ENCODE measurements around the gene PHF13.

The PHF13 gene

DNA sequence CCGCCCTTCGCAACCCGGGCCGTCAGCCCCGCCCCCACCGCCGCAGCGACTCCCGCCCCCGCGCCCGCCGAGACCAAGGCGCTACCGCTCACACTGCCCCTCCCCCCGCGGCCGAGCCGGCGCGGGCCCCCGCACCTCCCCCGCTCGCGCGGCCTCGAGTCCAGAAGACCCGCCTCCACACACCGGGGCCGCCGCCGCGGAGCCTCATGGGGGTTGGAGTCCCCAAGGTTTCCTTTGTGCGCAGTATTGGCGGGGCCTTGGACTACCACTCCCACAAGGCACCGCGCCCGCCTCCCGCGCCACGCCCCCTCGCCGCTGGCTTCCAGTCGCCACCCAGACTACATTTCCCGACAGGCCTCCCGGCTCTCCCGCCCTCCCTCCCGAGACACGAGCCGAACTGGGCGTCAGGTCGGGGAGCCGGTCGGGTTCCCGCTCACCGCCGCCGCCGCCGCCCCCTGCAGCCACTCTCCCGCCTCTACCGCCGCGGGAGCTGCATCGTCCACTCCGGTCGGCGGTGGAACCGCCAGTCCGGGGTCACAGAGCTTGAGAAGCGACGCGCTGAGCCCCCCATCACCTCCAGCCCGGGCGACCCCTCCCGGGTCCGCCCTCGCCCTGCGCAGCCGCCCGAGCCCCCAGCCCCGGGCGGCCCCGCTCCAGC lies at the start of gene PHF13:
Gene PHF13, plus strand, starts transcription at position 371 of the 658 bp plus-strand sequence. CDS start 336 bp downstream, outside the sequence.
- peak; percentile 99 for DNase-seq

DNA sequence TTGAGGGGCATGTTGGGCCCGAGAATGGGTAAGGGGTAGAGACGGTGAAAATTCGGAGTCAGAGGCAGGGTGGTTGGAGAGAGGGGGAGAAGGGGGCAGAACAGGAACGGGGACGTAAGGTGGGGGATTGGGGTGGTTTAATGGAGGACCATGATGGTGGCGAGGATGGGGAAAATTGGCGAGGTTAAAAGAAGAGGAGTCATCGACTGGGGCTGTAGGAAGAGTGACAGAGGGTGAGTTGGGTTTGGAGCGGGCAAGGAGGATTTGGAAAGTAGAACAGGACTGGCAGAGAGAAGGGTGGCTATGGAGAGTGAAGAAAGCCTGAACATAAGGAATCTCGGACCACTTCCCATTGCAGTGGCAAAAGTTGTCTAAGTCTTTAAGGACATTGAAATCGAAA lies 44.5 kb upstream of the PHF13 start:
- no peak for DNase-seq

DNA sequence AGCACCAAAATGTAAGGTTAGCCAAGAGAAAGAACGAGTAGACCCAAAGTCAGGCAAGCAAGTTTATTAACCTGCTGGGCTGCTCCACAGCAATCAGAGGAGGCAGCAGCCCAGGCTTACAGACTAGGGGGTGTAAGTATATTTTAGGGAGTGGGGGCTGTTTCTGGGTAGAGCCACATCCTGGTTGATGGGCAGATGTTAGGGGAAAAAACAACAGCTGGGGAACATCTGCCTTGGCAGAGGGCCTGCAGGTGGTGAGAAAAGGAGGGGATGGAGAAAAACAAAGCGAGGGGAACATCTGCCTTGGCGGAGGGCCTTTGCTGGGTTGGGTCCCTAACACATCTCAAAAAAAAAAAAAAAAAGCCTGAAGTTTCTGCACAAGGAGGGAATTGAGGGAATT lies 43.4 kb upstream of the PHF13 start:
- DNase-seq: no peak

DNA sequence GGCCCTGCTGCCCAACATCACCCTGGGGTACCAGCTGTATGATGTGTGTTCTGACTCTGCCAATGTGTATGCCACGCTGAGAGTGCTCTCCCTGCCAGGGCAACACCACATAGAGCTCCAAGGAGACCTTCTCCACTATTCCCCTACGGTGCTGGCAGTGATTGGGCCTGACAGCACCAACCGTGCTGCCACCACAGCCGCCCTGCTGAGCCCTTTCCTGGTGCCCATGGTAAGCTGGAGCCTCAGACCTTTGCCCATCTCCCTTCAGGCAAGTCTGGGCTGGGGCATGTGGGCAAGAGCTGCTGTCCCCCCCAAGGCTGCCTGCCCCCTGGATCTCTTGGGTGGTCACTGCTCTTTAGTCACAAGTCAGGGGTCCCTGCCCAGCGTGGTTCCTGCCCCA lies 42.5 kb upstream of the PHF13 start:
- no peak for DNase-seq

DNA sequence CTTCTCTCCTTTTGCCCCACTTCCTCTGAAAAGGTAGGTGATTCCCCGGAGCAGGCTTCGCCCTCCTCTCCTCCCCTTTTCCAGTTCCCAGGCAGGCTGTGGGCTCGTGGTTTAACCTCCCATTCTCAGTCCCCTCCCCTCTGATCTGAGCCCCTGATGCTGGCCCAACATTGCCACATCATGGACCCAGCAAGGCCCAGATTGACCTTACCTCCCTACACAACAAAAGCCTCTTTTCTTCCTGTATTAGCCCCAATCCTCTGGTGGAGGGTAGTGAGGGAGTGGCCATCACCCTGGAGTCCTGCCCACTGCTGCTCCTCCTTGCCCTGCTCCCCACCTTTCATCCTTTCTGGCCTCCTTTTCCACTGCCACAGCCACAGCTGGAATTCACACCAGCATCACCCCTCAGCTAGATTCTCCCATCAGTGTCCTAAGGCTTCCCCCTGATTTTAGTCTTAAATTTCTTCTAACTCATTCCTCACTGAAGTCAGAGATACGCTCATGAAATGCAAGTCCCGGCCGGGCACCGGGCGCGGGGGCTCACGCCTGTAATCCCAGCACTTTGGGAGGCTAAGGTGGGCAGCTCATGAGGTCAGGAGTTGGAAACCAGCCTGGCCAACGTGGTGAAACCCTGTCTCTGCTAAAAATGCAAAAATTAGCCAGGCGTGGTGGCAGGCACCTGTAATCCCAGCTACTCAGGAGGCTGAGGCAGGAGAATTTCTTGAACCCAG lies 40.7 kb upstream of the PHF13 start:
- no peak for DNase-seq

DNA sequence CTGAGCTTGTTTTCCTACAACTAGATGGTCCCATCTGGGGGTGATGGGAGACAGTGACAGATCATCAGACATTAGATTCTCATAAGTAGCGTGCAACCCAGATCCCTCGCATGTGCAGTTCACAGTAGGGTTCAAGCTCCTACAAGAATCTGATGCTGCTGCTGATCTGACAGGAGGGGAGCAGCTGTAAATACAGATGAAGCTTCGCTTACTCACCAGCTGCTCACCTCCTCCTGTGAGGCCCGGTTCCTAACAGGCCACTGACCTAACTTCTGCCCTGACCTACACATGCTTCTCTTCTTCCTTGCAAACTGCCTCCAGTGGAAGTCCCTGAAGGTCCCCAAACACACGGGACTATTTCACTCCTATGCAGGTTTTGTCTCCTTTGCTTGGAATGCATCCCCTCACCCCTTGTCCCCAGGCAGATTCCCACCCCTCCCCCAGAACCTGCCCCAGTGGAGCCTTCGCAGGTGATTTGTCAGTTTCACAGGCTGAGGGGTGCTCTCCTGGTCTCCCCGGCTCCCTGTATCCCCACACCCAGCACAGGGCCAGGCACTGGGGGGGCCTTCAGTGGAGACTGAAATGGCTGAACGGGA lies 39.4 kb upstream of the PHF13 start:
- DNase-seq: no peak

DNA sequence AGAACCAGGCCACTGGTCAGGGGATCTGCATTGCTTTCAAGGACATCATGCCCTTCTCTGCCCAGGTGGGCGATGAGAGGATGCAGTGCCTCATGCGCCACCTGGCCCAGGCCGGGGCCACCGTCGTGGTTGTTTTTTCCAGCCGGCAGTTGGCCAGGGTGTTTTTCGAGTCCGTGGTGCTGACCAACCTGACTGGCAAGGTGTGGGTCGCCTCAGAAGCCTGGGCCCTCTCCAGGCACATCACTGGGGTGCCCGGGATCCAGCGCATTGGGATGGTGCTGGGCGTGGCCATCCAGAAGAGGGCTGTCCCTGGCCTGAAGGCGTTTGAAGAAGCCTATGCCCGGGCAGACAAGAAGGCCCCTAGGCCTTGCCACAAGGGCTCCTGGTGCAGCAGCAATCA lies 38.7 kb upstream of the PHF13 start:
- DNase-seq: no peak

DNA sequence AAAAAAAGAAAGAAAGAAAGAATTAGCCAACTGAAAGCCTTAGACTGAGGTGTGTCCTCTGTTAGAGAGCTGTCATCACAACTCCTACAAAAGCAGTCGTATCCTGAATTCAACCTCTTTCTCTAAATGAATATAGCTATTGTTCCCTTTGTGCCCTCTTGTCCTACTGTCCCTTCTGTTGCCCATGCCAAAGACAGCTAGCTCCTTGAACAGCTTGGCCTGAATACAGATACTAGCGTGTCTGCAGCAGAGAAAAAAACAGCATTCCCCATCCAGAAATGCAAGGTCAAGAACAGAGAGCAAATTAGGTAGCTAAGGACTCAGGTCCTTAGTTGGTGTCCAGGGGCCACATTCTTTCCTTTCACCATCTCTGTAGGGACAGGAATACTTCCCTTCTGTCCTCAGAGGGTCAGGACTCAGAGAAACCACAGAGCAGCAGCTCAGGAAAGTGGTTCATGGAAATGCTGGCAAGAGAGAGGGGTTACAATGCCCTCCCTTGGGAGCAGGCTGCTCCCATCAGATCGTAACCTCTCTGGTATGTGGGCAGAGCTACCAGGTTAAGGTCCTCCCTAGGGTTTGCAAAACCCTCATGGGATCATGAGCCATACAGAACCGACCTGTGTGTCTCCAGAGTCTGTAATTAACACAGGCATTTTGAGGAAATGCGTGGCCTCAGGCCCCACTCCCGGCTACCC lies 35.6 kb upstream of the PHF13 start:
- DNase-seq: no peak

DNA sequence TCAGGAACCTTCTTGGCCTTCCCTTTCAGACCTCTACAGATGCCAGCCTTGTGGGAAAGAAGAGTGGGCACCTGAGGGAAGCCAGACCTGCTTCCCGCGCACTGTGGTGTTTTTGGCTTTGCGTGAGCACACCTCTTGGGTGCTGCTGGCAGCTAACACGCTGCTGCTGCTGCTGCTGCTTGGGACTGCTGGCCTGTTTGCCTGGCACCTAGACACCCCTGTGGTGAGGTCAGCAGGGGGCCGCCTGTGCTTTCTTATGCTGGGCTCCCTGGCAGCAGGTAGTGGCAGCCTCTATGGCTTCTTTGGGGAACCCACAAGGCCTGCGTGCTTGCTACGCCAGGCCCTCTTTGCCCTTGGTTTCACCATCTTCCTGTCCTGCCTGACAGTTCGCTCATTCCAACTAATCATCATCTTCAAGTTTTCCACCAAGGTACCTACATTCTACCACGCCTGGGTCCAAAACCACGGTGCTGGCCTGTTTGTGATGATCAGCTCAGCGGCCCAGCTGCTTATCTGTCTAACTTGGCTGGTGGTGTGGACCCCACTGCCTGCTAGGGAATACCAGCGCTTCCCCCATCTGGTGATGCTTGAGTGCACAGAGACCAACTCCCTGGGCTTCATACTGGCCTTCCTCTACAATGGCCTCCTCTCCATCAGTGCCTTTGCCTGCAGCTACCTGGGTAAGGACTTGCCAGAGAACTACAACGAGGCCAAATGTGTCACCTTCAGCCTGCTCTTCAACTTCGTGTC lies 34.7 kb upstream of the PHF13 start:
- DNase-seq: no peak

DNA sequence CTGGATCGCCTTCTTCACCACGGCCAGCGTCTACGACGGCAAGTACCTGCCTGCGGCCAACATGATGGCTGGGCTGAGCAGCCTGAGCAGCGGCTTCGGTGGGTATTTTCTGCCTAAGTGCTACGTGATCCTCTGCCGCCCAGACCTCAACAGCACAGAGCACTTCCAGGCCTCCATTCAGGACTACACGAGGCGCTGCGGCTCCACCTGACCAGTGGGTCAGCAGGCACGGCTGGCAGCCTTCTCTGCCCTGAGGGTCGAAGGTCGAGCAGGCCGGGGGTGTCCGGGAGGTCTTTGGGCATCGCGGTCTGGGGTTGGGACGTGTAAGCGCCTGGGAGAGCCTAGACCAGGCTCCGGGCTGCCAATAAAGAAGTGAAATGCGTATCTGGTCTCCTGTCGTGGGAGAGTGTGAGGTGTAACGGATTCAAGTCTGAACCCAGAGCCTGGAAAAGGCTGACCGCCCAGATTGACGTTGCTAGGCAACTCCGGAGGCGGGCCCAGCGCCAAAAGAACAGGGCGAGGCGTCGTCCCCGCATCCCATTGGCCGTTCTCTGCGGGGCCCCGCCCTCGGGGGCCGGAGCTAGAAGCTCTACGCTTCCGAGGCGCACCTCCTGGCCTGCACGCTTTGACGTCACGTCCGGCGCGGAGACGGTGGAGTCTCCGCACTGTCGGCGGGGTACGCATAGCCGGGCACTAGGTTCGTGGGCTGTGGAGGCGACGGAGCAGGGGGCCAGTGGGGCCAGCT lies 34.0 kb upstream of the PHF13 start, which contains the start of gene ZBTB48:
Gene ZBTB48, plus strand, starts transcription at position 621 of the 745 bp plus-strand sequence. CDS start 616 bp downstream, outside the sequence.
- peak; percentile 93 for DNase-seq

DNA sequence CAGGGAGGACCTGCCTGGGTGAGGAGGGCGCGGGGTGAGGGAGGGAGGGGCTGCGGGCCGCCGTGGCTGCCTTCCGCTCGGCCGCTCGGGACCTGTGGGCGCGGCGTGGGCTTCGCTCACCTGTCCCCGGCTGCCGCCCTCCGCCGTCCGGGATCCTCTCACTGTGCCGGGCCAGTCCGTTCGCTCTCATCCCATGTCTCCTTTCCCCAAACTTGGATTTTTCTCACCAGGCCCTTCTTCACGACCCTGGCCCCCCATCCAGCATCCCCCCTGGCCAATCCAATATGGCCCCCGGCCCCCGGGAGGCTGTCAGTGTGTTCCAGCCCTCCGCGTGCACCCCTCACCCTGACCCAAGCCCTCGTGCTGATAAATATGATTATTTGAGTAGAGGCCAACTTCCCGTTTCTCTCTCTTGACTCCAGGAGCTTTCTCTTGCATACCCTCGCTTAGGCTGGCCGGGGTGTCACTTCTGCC lies 33.4 kb upstream of the PHF13 start:
- no peak for DNase-seq

DNA sequence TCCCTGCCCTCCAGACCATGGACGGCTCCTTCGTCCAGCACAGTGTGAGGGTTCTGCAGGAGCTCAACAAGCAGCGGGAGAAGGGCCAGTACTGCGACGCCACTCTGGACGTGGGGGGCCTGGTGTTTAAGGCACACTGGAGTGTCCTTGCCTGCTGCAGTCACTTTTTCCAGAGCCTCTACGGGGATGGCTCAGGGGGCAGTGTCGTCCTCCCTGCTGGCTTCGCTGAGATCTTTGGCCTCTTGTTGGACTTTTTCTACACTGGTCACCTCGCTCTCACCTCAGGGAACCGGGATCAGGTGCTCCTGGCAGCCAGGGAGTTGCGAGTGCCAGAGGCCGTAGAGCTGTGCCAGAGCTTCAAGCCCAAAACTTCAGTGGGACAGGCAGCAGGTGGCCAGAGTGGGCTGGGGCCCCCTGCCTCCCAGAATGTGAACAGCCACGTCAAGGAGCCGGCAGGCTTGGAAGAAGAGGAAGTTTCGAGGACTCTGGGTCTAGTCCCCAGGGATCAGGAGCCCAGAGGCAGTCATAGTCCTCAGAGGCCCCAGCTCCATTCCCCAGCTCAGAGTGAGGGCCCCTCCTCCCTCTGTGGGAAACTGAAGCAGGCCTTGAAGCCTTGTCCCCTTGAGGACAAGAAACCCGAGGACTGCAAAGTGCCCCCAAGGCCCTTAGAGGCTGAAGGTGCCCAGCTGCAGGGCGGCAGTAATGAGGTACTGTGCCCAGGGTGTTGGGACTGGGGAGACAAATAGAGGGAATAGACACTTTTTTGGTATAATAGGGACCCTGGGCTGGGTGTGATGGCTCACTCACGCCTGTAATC lies 32.7 kb upstream of the PHF13 start:
- no peak for DNase-seq

DNA sequence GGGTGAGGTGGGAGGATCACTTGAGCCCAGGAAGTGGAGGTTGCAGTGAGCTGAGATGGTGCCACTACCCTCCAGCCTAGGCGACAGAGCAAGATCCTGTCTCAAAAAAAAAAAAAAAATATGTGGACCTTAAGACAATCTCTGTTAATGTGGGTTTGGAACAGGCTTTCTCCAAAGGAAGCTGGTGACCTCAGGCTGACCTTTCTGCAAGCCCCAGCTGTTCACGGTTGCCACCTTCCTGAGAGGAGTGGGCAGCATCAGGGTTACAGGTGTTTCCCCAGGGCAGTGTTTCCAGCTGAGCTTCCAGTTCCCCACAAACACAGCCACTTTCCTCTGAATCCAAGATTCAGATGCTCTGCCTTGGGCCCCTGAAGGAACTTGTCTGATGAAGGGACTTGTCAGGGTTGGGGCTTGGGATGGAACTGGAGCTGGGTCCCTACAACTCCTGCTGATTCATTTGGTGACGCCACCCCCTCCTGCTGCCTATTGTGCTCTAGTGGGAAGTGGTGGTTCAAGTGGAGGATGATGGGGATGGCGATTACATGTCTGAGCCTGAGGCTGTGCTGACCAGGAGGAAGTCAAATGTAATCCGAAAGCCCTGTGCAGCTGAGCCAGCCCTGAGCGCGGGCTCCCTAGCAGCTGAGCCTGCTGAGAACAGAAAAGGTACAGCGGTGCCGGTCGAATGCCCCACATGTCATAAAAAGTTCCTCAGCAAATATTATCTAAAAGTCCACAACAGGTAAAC lies 31.8 kb upstream of the PHF13 start:
- DNase-seq: peak; percentile 51

DNA sequence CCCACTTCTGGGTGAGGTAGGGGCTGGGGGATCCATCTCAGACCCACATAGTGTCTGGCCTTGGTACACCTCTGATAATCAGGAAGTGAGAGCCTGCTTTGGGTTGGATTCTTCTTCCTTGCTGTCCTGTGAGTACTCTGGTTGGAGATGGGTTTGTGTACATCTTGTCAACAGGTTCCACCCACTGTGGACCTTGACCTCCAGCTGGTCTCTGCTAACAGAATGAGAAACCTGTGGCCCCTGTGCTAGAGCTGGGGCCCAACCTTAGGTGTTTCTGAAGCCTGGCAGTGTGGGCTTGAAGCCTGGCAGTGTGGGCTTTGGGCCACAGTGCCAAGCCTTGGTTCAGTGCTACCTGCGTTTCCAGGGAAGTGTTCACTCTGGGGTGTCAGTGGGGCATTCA lies 31.2 kb upstream of the PHF13 start:
- no peak for DNase-seq

DNA sequence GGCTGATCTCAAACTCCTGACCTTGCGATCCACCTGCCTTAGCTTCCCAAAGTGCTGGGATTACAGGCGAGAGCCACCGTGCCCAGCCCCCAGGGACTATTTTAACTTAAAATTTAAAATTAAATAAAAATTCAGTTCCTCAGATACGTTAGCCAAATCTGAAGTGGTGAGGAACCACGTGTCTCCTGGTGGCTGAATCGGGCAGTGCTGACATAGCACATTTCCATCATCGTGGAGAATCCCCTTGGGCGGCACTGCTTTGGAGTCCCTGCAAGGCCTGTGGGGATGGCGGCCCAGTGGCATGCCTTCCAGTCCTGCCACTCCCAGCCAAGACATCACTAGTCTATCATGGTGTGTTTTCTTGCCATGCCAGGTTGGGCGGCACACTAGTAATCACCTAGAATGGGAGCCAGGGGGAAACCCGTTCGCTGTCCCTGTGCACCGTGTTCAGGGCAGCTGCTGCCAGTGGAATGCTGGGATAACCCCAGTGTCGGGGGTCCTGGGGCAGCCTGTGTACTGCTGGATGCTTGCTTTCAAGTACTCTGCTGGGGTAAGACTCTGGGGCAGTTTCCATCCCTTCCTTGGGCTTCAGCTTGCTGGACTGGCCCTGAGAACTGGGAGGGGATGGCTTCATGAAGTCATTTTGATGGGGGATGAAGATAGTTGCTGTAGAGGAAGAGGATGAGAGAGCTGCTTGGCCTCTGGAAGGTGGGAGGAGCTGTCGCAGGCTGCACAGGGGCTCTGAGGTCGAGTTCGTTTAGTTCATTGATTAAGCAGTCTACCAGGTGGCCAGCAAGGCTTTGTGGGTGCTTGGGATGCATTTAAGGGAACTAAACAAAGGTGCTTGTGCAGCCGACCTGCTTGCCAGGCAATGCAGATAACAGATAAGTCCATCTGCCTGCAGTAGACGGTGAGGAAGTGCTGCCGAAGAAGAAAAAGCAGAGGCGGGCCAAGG lies 29.1 kb upstream of the PHF13 start:
- DNase-seq: no peak

DNA sequence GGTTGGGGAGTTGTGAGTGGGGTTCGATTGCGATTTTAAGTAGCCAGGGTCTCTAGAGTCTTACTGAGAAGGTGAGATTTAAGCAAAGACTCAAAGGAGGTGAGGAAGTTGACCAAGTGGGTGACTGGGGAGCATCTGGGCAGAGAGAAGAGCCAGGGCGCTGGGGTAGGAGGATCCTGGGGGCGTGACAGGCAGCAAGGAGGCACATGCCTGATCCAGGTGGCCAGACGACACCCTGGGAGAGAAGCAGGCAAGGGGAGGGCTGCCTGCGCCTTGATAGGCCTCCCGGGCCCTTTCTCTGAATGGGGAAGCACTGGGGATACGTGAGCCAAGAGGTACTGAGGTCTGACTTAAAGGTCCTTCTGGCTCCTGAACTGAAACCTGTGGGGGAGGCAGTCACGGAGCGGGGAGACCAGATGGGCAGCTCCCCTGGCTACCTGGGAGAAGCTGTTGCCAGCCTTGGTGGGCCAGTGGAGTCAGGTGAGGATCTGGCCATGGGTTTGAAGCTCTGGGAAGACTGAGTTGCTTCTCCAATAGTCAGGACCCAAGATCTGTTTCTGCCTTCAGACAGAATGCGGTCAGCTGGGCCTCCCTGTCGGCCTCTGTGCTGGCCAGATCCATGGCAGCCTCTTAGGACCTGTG lies 28.3 kb upstream of the PHF13 start:
- no peak for DNase-seq

DNA sequence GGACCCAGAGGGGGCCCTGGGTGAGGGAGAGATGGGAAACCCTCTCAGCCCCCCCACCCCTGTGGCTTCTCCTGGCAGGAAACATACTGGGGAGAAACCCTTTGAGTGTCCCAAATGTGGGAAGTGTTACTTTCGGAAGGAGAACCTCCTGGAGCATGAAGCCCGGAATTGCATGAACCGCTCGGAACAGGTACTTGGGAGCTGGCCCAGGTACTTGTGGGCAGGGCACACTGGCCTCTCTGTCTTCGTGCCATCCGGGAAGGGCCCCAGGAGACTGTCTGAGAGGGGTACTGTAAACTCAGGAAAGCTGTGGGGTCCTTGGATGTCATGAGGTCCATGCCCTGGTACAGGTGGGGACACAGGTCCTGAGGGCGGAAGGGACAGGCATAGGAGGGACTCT lies 27.7 kb upstream of the PHF13 start:
- no peak for DNase-seq

DNA sequence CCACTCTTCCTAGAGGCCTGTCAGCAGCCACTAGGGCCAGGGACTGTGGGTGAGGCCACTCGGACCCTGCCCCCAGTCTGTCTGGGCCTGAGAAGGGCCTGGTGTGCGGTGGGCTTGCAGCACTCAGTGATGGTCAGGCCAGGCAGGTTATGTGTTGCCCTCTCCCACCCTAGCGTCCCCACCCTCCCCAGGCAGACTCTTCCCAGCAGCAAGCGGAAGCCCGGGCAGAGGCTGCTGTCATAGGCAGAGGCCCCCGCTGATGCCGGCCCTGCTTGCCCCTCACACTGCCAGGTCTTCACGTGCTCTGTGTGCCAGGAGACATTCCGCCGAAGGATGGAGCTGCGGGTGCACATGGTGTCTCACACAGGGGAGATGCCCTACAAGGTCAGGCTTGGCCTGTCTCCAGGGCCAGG lies 27.1 kb upstream of the PHF13 start:
- no peak for DNase-seq

Measured in GDM1 (cell line).